ENCODE measurements around the gene CNTF. TPM values are rescaled to one million over a fixed set of nuclear protein-coding genes. Genes with fewer than 3 reads are reported as not detected.

CNTF gene
- total and polyA plus RNA-seq, 10 of the 15 experiments (the other 5 are each of a cell fraction or from before 2014, with no cell fraction given): 0.16 to 2.3 (median 0.73) TPM

GRCh38 chr11:58674609-58675008, 52.1 kb downstream of the CNTF start:
- BruUV-seq (replicated peaks): no TSS peak
- H3K9ac ChIP-seq (ENCODE audit: control insufficient read depth, insufficient read depth, low read length): no peak overlapping the region
- ATAC-seq (no peak), DNase-seq (ENCODE audit: low read depth, low spot score) (no peak), FAIRE-seq (no peak)
- H3K9me3 ChIP-seq (replicated peaks; ENCODE audit: control insufficient read depth, insufficient read depth, low read length): no peaks in the 10 kb centered on the region
- ChIA-PET RAD21 (ENCODE audit: unreplicated experiment) (interaction anchor here (1.0 to 1.8 kb wide), 3 partner anchors 19 to 28 kb away, joined by 4 to 7 read pairs (median 5); no protein-coding TSS in a partner anchor), CTCF (interaction anchor here (1.0 to 4.9 kb wide), 10 partner anchors 12 to 98 kb away, joined by 3 to 49 read pairs (median 4); partner anchors contain the start of gene LPXN), POLR2A (no interaction called here), SMC1A (ENCODE audit: uncharacterized antibody, unreplicated experiment) (interaction anchor here (0.7 to 3.4 kb wide), 7 partner anchors 22 to 465 kb away, joined by 3 to 23 read pairs (median 8); partner anchors contain the start of gene LPXN)
- H3K79me2 ChIP-seq (ENCODE audit: control insufficient read depth, insufficient read depth, low read length): no peaks in the 10 kb centered on the region
- TF ChIP-seq HSF1 (IDR thresholded peaks at IDR 0.05; ENCODE audit: low read depth, low read length) (no peak), JUND (IDR thresholded peaks at IDR 0.05; ENCODE audit: low read depth, low read length) (no peak), HCFC1 (IDR thresholded peaks at IDR 0.05; ENCODE audit: low read length) (no peak), ZNF687 (IDR thresholded peaks at IDR 0.05) (no peak)
- no peaks in the 10 kb centered on the region for H3K36me3 ChIP-seq (ENCODE audit: control insufficient read depth in 2 of 2, insufficient read depth in 2 of 2, low read length in 1 of 2)
- 84% methylated on average over 12 of the region's 12 CpGs for WGBS (ENCODE audit: insufficient coverage, insufficient replicate concordance, low lambda C conversion rate, missing lambda C conversion rate)
- no peak overlapping the region for H2AFZ ChIP-seq (ENCODE audit: control insufficient read depth, low read depth, low read length)
- no peak overlapping the region for H3K4me2 ChIP-seq (ENCODE audit: control insufficient read depth, insufficient read depth)
- in situ Hi-C loops (cut with MboI): no loop called here
- H3K27ac ChIP-seq (ENCODE audit: control insufficient read depth, insufficient read depth): no peak overlapping the region
- H3K4me3 ChIP-seq: no peak overlapping the region
- H3K4me1 ChIP-seq (ENCODE audit: control insufficient read depth, insufficient read depth, low read length): no peaks in the 10 kb centered on the region
- H3K27me3 ChIP-seq (replicated peaks in 1 of 2; ENCODE audit: control insufficient read depth in 2 of 2, insufficient read depth in 2 of 2, low read length in 1 of 2): no peaks in the 10 kb centered on the region
- no peaks in the 10 kb centered on the region for H4K20me1 ChIP-seq (ENCODE audit: control insufficient read depth, insufficient read depth)
- intact Hi-C loops (cut with micrococcal nuclease; ENCODE audit: unreplicated experiment): loop anchor here (1.0 to 2.0 kb wide), 4 partner anchors 20 to 114 kb away; no protein-coding TSS in a partner anchor

Other genes with a start within 250 kb of the CNTF start
Only the 7 nearest of the 8 such genes appear.
- not detected in 2 replicates for gene OR5B3, start 215.8 kb upstream of the CNTF start, total RNA-seq (2014; rRNA removed)
- gene OR5B3, start 215.8 kb upstream of the CNTF start, total RNA-seq (2014; rRNA removed; fragmentation: Illumina TruSeq; extraction: Trizol): not detected in 2 replicates
- gene OR5B3, start 215.8 kb upstream of the CNTF start, total RNA-seq (2021): not detected in 2 replicates
- not detected in 2 replicates for gene OR5B3, start 215.8 kb upstream of the CNTF start, polyA plus RNA-seq (2011; rRNA removed)
- not detected in 2 replicates for gene OR5B3, start 215.8 kb upstream of the CNTF start, polyA plus RNA-seq (2014; fragmentation: Illumina TruSeq; extraction: Trizol)
- gene OR5B3, start 215.8 kb upstream of the CNTF start, polyA plus RNA-seq (2014; fragmentation: Nextera tagmentation; extraction: Ambion mirVana): not detected
- gene OR5B3, start 215.8 kb upstream of the CNTF start, polyA plus RNA-seq (2014; rRNA removed): not detected in 2 replicates
- gene OR5B3, start 215.8 kb upstream of the CNTF start, polyA plus RNA-seq (2016; fragmentation: Nextera tagmentation; extraction: Ambion mirVana): not detected
- gene OR5B2, start 194.5 kb upstream of the CNTF start, total RNA-seq (2014; rRNA removed): not detected in 2 replicates
- not detected in 2 replicates for gene OR5B2, start 194.5 kb upstream of the CNTF start, total RNA-seq (2014; rRNA removed; fragmentation: Illumina TruSeq; extraction: Trizol)
- gene OR5B2, start 194.5 kb upstream of the CNTF start, total RNA-seq (2021): not detected in 2 replicates
- 0.26 and 0.82 TPM in 2 replicates for gene OR5B2, start 194.5 kb upstream of the CNTF start, polyA plus RNA-seq (2011; rRNA removed)
- not detected in 2 replicates for gene OR5B2, start 194.5 kb upstream of the CNTF start, polyA plus RNA-seq (2014; fragmentation: Illumina TruSeq; extraction: Trizol)
- gene OR5B2, start 194.5 kb upstream of the CNTF start, polyA plus RNA-seq (2014; fragmentation: Nextera tagmentation; extraction: Ambion mirVana): not detected
- gene OR5B2, start 194.5 kb upstream of the CNTF start, polyA plus RNA-seq (2014; rRNA removed): not detected in 2 replicates
- not detected for gene OR5B2, start 194.5 kb upstream of the CNTF start, polyA plus RNA-seq (2016; fragmentation: Nextera tagmentation; extraction: Ambion mirVana)
- gene OR5B12, start 180.4 kb upstream of the CNTF start, total RNA-seq (2014; rRNA removed): not detected in 2 replicates
- gene OR5B12, start 180.4 kb upstream of the CNTF start, total RNA-seq (2014; rRNA removed; fragmentation: Illumina TruSeq; extraction: Trizol): not detected in 2 replicates
- not detected in 2 replicates for gene OR5B12, start 180.4 kb upstream of the CNTF start, total RNA-seq (2021)
- 0.29 and 0.35 TPM in 2 replicates for gene OR5B12, start 180.4 kb upstream of the CNTF start, polyA plus RNA-seq (2011; rRNA removed)
- gene OR5B12, start 180.4 kb upstream of the CNTF start, polyA plus RNA-seq (2014; fragmentation: Illumina TruSeq; extraction: Trizol): not detected in 2 replicates
- not detected for gene OR5B12, start 180.4 kb upstream of the CNTF start, polyA plus RNA-seq (2014; fragmentation: Nextera tagmentation; extraction: Ambion mirVana)
- not detected in 2 replicates for gene OR5B12, start 180.4 kb upstream of the CNTF start, polyA plus RNA-seq (2014; rRNA removed)
- gene OR5B12, start 180.4 kb upstream of the CNTF start, polyA plus RNA-seq (2016; fragmentation: Nextera tagmentation; extraction: Ambion mirVana): not detected
- 0.11 TPM in 1 of 2 replicates, not detected in the other for gene OR5B21, start 114.6 kb upstream of the CNTF start, total RNA-seq (2014; rRNA removed)
- gene OR5B21, start 114.6 kb upstream of the CNTF start, total RNA-seq (2014; rRNA removed; fragmentation: Illumina TruSeq; extraction: Trizol): 0.22 and 0.41 TPM in 2 replicates
- gene OR5B21, start 114.6 kb upstream of the CNTF start, total RNA-seq (2021): not detected in 2 replicates
- gene OR5B21, start 114.6 kb upstream of the CNTF start, polyA plus RNA-seq (2011; rRNA removed): 0.40 and 0.41 TPM in 2 replicates
- 0.22 TPM in 1 of 2 replicates, not detected in the other for gene OR5B21, start 114.6 kb upstream of the CNTF start, polyA plus RNA-seq (2014; fragmentation: Illumina TruSeq; extraction: Trizol)
- not detected for gene OR5B21, start 114.6 kb upstream of the CNTF start, polyA plus RNA-seq (2014; fragmentation: Nextera tagmentation; extraction: Ambion mirVana)
- not detected in 2 replicates for gene OR5B21, start 114.6 kb upstream of the CNTF start, polyA plus RNA-seq (2014; rRNA removed)
- not detected for gene OR5B21, start 114.6 kb upstream of the CNTF start, polyA plus RNA-seq (2016; fragmentation: Nextera tagmentation; extraction: Ambion mirVana)
- gene LPXN, start 46.8 kb upstream of the CNTF start, total RNA-seq (2014; rRNA removed): 131 and 142 TPM in 2 replicates
- gene LPXN, start 46.8 kb upstream of the CNTF start, total RNA-seq (2014; rRNA removed; fragmentation: Illumina TruSeq; extraction: Trizol): 189 and 193 TPM in 2 replicates
- 154 and 164 TPM in 2 replicates for gene LPXN, start 46.8 kb upstream of the CNTF start, total RNA-seq (2021)
- 324 and 342 TPM in 2 replicates for gene LPXN, start 46.8 kb upstream of the CNTF start, polyA plus RNA-seq (2011; rRNA removed)
- gene LPXN, start 46.8 kb upstream of the CNTF start, polyA plus RNA-seq (2014; fragmentation: Illumina TruSeq; extraction: Trizol): 349 and 479 TPM in 2 replicates
- 100 to 1,000 TPM; 175 to 268 TPM for gene LPXN, start 46.8 kb upstream of the CNTF start, polyA plus RNA-seq (2014; fragmentation: Nextera tagmentation; extraction: Ambion mirVana)
- gene LPXN, start 46.8 kb upstream of the CNTF start, polyA plus RNA-seq (2014; rRNA removed): 189 and 214 TPM in 2 replicates
- gene LPXN, start 46.8 kb upstream of the CNTF start, polyA plus RNA-seq (2016; fragmentation: Nextera tagmentation; extraction: Ambion mirVana): 100 to 1,000 TPM; 196 to 207 TPM
- gene ZFP91, start 43.6 kb upstream of the CNTF start, total RNA-seq (2014; rRNA removed): 34.8 and 40.7 TPM in 2 replicates
- 40.7 and 41.0 TPM in 2 replicates for gene ZFP91, start 43.6 kb upstream of the CNTF start, total RNA-seq (2014; rRNA removed; fragmentation: Illumina TruSeq; extraction: Trizol)
- 40.7 and 41.3 TPM in 2 replicates for gene ZFP91, start 43.6 kb upstream of the CNTF start, total RNA-seq (2021)
- 40.5 and 53.1 TPM in 2 replicates for gene ZFP91, start 43.6 kb upstream of the CNTF start, polyA plus RNA-seq (2011; rRNA removed)
- 54.1 and 63.7 TPM in 2 replicates for gene ZFP91, start 43.6 kb upstream of the CNTF start, polyA plus RNA-seq (2014; fragmentation: Illumina TruSeq; extraction: Trizol)
- 10 to 100 TPM; 15.6 to 21.4 TPM for gene ZFP91, start 43.6 kb upstream of the CNTF start, polyA plus RNA-seq (2014; fragmentation: Nextera tagmentation; extraction: Ambion mirVana)
- gene ZFP91, start 43.6 kb upstream of the CNTF start, polyA plus RNA-seq (2014; rRNA removed): 25.7 and 28.7 TPM in 2 replicates
- 10 to 100 TPM; 12.9 to 14.3 TPM for gene ZFP91, start 43.6 kb upstream of the CNTF start, polyA plus RNA-seq (2016; fragmentation: Nextera tagmentation; extraction: Ambion mirVana)
- gene GLYAT, start 109.3 kb downstream of the CNTF start, total RNA-seq (2014; rRNA removed): not detected in 2 replicates
- gene GLYAT, start 109.3 kb downstream of the CNTF start, total RNA-seq (2014; rRNA removed; fragmentation: Illumina TruSeq; extraction: Trizol): not detected in 2 replicates
- 0.18 TPM in 1 of 2 replicates, not detected in the other for gene GLYAT, start 109.3 kb downstream of the CNTF start, total RNA-seq (2021)
- not detected in 2 replicates for gene GLYAT, start 109.3 kb downstream of the CNTF start, polyA plus RNA-seq (2011; rRNA removed)
- not detected in 2 replicates for gene GLYAT, start 109.3 kb downstream of the CNTF start, polyA plus RNA-seq (2014; fragmentation: Illumina TruSeq; extraction: Trizol)
- not detected for gene GLYAT, start 109.3 kb downstream of the CNTF start, polyA plus RNA-seq (2014; fragmentation: Nextera tagmentation; extraction: Ambion mirVana)
- not detected in 2 replicates for gene GLYAT, start 109.3 kb downstream of the CNTF start, polyA plus RNA-seq (2014; rRNA removed)
- not detected for gene GLYAT, start 109.3 kb downstream of the CNTF start, polyA plus RNA-seq (2016; fragmentation: Nextera tagmentation; extraction: Ambion mirVana)

All from GM12878 (cell line).